Measurements from ENCODE around the gene TRABD2B. TPM values are rescaled to one million over a fixed set of nuclear protein-coding genes. Genes with fewer than 3 reads are reported as not detected.

Gene TRABD2B
- total RNA-seq, 1 donor from 2014 or later = 15.1 TPM

GRCh38 chr1:47865881-47866535, 131.2 kb downstream of the TRABD2B start:
- DNase-seq (ENCODE audit: low spot score) = no peak
- ATAC-seq = peak; percentile 48

DNA sequence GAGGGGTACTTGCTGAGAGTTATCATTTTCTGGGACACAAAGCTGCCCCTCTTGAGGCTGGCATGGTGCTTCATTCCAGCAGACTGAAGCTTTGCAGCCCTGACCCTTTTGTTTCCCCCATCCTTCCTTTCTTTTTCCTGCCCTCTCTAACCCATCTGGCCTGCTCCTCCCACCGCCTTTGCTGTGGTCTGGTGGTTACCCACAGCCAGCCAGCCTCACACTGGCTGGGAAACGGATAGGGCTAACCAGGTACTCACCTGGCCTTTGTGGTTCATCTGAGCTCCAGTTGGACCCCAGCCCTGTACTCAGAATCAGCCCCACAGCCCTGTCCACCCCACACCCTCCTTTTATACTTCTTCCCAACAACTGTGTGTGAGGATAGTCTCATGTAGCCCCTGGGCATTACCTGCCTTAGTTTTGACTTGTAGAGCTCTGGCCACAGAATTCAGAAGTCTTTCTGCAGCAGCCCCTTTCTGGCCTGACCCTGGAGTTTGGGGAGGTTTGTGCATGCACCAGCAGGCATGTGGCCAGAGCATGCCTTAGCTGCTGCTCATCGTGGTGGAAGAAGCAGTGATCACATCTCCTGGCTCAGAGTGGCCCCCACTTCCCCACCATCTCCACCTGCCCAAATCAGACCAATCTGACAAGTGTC, 138.0 kb downstream of the TRABD2B start:
- ATAC-seq = no peak
- DNase-seq (ENCODE audit: low spot score) = peak; percentile 33

DNA sequence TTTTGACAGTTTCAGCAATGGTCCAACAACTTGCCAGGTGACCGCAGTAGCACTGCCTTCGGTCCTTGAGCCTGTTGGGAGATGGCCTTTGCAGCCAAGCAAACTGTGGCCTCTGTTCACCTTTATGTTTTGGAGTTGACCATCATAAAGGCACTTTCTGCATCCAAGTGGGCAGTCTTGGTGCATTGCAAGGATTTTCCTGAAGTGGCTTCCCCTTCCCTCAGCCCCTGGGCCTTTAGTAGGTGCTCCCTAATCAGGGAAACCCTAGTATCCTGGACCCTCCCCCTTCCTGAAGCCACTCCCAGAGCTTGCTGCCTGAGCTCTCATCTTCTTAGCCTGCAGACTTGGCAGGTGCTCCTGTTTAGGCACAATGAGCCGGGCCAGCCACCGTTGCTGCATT, 140.2 kb downstream of the TRABD2B start:
- DNase-seq (ENCODE audit: low spot score) (peak; percentile 27), ATAC-seq (no peak)

GRCh38 chr1:47855230-47855629, 142.0 kb downstream of the TRABD2B start:
- ATAC-seq (no peak), DNase-seq (ENCODE audit: low spot score) (no peak)

GRCh38 chr1:47854552-47855144, 142.5 kb downstream of the TRABD2B start:
- DNase-seq (ENCODE audit: low spot score) (no peak), ATAC-seq (no peak)

- no peak for DNase-seq (ENCODE audit: low spot score)
- no peak for ATAC-seq
These were observed 143.3 kb downstream of the TRABD2B start for GRCh38 chr1:47853852-47854251.

- ATAC-seq (no peak), DNase-seq (ENCODE audit: low spot score) (no peak)
These were observed 144.1 kb downstream of the TRABD2B start for GRCh38 chr1:47853059-47853458.

DNA sequence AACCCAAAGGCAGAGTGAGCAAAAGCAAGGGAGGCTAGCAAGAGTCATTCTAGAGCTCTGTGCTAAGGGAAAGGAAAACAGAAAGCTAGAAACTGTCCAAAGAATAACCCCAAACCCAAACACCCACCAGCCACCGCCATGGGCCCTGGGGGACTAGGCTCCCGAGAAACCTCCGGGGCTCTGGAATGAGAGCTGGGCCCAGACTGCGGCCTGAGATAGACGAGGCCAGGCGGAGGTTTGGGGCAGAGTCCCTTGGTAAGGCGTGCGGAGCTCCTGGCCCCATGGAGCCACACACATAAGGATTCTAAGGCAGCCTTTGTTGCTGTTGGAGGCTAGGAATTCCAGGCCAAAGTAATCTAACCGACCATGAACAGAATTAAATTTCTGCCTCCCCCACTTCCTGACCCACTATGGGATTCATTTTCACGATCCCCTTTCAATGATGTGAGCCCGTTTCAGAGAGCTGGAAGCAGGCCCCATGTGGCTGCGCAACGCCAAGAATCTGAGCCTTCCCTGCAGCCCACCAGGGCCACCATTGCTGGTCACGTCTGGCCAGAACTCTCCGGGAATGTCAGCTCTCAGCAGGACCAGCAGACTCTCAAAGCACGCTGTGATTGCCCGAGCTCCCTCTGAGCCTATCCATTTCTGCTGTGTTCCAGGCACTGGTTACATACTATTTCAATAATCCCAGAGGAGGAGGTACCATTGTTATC, 145.0 kb downstream of the TRABD2B start:
- no peak for ATAC-seq
- DNase-seq (ENCODE audit: low spot score) = no peak

GRCh38 chr1:47850451-47850850, 146.7 kb downstream of the TRABD2B start:
- ATAC-seq (no peak), DNase-seq (ENCODE audit: low spot score) (no peak)

DNA sequence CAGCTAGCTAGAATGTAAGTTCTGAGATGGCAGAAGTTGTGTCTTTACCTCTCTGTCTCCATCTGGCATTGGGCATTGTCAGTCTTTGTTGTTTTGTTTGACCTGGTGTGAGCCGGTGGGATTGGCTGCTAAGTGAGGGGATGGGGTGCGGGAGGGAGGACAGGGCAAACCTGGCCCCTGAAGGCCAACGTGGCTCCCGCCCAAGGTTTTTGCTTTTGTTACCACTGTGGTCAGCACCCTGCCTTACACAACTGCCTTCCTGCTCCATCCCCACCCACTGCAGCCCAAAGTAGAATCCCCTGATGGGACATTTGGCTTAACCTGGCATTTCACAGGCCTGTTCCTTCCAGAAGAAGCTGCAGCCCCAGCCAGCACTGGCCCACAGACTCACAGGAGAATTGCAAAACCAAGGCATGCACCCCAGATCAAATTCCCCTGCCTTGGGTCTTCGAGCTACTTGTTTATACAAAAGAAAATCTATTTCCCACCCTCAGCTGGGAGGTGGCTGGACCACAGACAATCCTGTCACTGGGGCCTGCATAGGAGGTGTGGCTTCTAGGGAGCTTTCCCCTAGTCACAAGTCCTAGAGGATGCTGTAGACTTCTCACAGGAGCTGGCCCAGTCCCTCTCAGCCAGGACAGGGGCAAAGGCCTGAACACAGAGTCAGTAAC, 147.5 kb downstream of the TRABD2B start:
- ATAC-seq (peak; percentile 10), DNase-seq (ENCODE audit: low spot score) (no peak)

DNA sequence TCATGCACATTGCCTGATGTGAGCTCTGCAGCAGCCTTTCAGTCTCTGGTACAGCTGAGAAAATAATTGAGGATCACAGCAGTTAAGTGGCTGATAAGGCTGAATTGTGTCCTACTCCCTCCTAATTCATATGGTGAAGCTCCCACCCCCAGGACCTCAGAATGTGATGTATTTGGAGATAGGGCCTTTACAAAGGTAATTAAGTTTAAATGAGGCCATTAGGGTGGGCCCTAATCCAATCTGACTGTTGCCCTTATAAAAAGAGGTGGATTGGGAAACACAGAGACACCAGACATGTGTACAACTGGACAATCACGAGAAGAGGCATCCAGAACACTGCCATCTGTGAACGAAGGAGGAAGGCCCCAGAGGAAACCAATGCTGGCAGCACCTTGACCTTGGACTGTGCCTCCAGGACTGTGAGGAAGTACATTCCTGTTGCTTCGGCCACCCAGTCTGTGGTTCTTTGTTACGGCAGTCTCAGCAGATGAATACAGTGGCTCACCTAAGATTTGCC, 148.1 kb downstream of the TRABD2B start:
- no peak for DNase-seq (ENCODE audit: low spot score)
- no peak for ATAC-seq

DNA sequence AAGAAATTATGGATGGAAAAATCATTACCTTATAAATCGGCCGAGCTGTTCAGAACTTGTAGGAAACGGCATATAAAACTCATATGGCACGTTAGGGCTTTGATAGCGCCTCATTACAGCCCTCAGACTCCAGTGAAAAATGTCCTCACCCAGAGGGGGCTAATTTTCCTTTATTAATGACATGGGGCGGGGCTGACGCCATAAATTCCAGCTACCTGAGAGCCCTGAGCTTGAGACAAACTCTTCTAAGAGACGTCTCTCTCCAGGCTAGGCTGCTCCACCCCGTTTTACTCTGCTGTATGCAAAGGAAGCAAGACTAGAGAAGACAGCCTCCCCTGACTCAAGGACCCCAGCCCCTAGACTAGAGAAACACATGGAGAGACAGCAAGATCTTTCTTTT, 149.4 kb downstream of the TRABD2B start:
- ATAC-seq (no peak), DNase-seq (ENCODE audit: low spot score) (peak; percentile 6)

DNA sequence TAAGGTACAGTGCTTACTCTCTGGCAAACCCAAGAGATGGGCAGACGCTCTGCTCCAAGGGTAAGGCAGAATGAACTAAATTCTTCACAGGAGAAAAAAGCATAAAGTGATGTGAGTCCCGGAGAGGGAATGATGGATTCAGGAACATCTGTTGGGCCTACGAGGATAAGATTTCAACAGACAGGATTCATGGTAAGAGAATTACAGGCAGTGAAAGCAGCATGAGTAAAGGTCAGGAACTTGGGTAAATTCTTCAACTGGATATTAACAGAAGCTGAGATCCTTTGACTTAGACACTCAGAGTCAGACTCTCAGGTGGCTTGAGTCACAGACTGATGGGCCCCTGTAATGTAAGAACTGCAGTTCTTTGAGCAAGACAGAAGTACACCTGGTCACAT, 152.6 kb downstream of the TRABD2B start:
- DNase-seq (ENCODE audit: low spot score) = no peak

GRCh38 chr1:47843781-47844557, 153.2 kb downstream of the TRABD2B start:
- ATAC-seq (no peak), DNase-seq (ENCODE audit: low spot score) (peak; percentile 42)

More for the DNA sequence above, 152.6 kb downstream of the TRABD2B start:
- ATAC-seq = no peak

- DNase-seq (ENCODE audit: low spot score) (peak; percentile 19), ATAC-seq (no peak)
These were observed 154.1 kb downstream of the TRABD2B start for GRCh38 chr1:47843059-47843458.

DNA sequence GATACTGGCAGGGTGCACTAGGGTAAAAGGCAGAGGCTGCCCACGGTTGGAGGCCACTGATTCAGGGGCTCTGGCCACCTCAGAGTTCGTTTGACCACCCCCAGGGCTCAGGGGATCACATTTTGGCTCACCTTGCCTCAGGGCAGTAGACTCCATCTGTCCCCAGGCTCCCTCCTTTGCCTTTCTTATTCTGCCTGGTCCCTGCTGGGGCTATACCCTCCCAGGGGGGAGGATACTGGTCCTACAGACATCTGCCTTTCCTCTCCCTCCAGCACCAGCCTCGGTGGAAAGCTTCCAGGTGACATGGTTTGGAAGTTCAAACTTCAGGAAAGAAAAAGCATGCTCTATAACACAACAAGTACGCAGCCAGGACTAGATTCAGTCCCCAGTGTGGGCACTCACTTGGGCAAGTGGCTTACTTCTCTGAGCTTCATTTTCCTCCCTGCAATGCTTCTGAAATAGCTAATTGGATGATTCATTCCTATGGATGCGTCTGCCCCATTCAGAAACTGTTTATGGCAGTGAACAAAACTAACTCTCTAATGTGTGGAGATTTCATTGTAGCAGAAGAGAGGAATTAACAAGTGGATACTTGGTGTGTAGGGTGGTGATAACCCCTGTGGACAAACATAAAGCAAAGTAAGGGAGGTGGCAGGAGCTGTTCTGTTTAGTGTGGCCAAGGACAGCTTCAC, 154.8 kb downstream of the TRABD2B start:
- ATAC-seq (no peak), DNase-seq (ENCODE audit: low spot score) (no peak)

DNA sequence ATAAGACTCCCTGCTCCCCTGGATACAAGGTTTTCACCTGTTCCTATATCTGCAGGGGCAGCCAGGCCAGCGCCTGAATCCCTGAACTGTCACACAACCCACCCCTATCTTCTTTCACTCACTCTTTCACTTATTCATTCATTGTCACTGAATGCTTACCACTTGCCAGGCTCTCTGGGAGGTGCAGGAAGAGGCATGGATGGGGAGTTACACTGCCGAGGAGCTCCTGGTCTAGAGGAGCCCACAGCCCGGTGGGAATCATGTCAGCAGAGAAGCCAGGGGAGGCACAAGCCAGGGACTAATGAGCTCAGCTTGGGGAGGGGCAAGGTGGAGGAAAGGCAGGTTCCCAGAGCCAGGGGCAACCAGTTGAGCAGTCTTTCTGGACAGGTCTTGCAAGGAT, 155.8 kb downstream of the TRABD2B start:
- ATAC-seq = no peak
- no peak for DNase-seq (ENCODE audit: low spot score)

GRCh38 chr1:47840393-47841190, 156.6 kb downstream of the TRABD2B start:
- peak; percentile 27 for ATAC-seq

GRCh38 chr1:47839433-47839760, 157.8 kb downstream of the TRABD2B start:
- DNase-seq (ENCODE audit: low spot score) (no peak), ATAC-seq (peak; percentile 26)

More at GRCh38 chr1:47840393-47841190, 156.6 kb downstream of the TRABD2B start:
- no peak for DNase-seq (ENCODE audit: low spot score)

Measured in left lobe of liver (tissue), 2 donors.